ENCODE measurements around the gene FAAP24.
"Not testable (repeated sequence)": the region's sequence is repeated elsewhere in the genome, so short reads cannot be mapped to it uniquely, and the experiment has no call there.

DNA sequence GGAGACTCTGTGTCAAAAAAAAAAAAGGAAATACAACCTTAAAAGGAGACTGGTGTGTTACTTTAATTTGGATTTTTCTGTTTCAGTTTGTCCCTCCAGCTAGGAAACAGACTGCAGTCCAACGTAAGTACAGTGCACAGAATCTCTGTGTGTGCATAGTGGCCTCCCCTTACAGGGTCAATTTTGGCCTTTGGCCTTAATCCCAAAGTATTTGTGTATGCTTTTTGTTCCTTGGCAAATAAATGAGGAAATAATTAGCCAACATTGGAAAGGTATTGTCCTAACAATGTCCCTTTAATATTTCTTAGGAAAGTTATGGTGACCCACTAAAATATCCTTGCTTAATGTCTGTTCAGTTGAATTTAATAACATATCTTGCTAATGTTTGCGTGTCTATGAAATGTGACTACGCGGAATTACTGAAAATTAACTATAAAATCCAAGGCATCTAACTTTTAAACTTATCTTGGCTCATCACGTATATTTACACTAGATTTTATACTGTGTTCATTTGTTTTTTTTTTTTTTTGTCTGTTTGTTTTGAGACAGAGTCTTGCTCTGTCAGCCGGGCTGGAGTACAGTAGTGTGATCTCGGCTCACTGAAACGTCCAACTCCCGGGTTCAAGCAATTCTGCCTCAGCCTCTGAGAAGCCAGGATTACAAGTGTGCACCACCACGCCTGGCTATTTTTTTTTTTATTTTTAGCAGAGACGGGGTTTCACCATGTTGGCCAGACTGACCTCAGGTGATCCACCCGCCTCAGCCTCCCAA, 53.6 kb downstream of the FAAP24 start:
- TF ChIP-seq EZH2 (IDR thresholded peaks at IDR 0.05; ENCODE audit: low read length): not testable (repeated sequence)
- TF ChIP-seq, protein P1, sequence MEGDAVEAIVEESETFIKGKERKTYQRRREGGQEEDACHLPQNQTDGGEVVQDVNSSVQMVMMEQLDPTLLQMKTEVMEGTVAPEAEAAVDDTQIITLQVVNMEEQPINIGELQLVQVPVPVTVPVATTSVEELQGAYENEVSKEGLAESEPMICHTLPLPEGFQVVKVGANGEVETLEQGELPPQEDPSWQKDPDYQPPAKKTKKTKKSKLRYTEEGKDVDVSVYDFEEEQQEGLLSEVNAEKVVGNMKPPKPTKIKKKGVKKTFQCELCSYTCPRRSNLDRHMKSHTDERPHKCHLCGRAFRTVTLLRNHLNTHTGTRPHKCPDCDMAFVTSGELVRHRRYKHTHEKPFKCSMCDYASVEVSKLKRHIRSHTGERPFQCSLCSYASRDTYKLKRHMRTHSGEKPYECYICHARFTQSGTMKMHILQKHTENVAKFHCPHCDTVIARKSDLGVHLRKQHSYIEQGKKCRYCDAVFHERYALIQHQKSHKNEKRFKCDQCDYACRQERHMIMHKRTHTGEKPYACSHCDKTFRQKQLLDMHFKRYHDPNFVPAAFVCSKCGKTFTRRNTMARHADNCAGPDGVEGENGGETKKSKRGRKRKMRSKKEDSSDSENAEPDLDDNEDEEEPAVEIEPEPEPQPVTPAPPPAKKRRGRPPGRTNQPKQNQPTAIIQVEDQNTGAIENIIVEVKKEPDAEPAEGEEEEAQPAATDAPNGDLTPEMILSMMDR (optimal IDR thresholded peaks at IDR 0.05 in 1 of 3, IDR thresholded peaks at IDR 0.05 in 1 of 3, conservative IDR thresholded peaks at IDR 0.05 in 1 of 3; ENCODE audit: extremely low read depth in 1 of 3, insufficient read depth in 2 of 3, low read length in 3 of 3): not testable (repeated sequence)
